GM23338 (cell line): ENCODE data around the gene NDUFS6. TPM values are rescaled to one million over a fixed set of nuclear protein-coding genes. Genes with fewer than 3 reads are reported as not detected.

Experiments used
- ATAC-seq: fragments of 200-7000 bp; cut with Tn5 transposase; 3 replicates; pipeline ENCODE4 v1.9.1; 2020
- DNase-seq: peaks from one replicate; pipeline ENCODE4 v3.0.0-alpha.2; 2015; ENCODE audit warnings: low spot score
- H2AFZ ChIP-seq: fragments of 200-600 bp; sonication (generic); 2 replicates; pipeline ENCODE4 v1.8.0; 2016; ENCODE audit warnings: antibody characterized with exemption, mild to moderate bottlenecking, moderate library complexity
- H3F3A ChIP-seq: fragments of 200-600 bp; sonication (generic); replicated peaks from 2 replicates; pipeline ENCODE4 v1.8.0; 2017; ENCODE audit warnings: antibody characterized with exemption, mixed run types, low read depth
- H3K27ac ChIP-seq: fragments of 200-600 bp; sonication (generic); 2 replicates; pipeline ENCODE4 v1.6.1; 2016; ENCODE audit warnings: low read depth
- H3K27me3 ChIP-seq: fragments of 200-600 bp; sonication (generic); 2 replicates; pipeline ENCODE4 v1.8.0; 2016; ENCODE audit warnings: mild to moderate bottlenecking, mixed run types, moderate library complexity; ENCODE audit not compliant: insufficient read depth
- H3K36me3 ChIP-seq: fragments of 200-600 bp; sonication (generic); 2 replicates; pipeline ENCODE4 v1.8.0; 2016; ENCODE audit warnings: mild to moderate bottlenecking; ENCODE audit not compliant: insufficient read depth
- H3K4me1 ChIP-seq: fragments of 200-600 bp; sonication (generic); 2 replicates; pipeline ENCODE4 v1.8.0; 2016; ENCODE audit warnings: mild to moderate bottlenecking, moderate library complexity; ENCODE audit not compliant: insufficient read depth
- H3K4me2 ChIP-seq: fragments of 200-600 bp; sonication (generic); 2 replicates; pipeline ENCODE4 v1.7.1; 2017; ENCODE audit warnings: mixed run types
- H3K4me3 ChIP-seq: fragments of 200-600 bp; sonication (generic); 2 replicates; pipeline ENCODE4 v1.6.1; 2016; ENCODE audit warnings: mixed run types
- H3K79me2 ChIP-seq: fragments of 200-600 bp; sonication (generic); replicated peaks from 2 replicates; pipeline ENCODE4 v1.8.0; 2017; ENCODE audit warnings: mild to moderate bottlenecking; ENCODE audit not compliant: insufficient read depth
- H3K9me2 ChIP-seq: fragments of 200-600 bp; sonication (generic); 2 replicates; pipeline ENCODE4 v1.8.0; 2017; ENCODE audit not compliant: insufficient read depth
- H4K20me1 ChIP-seq: fragments of 200-600 bp; sonication (generic); replicated peaks from 2 replicates; pipeline ENCODE4 v1.8.0; 2017; ENCODE audit warnings: mild to moderate bottlenecking; ENCODE audit not compliant: insufficient read depth
- H3K27ac Mint-ChIP-seq: 2 replicates; pipeline ENCODE4 v1.8.0; 2020; ENCODE audit warnings: inconsistent platforms, mild to moderate bottlenecking, moderate library complexity, mixed read lengths
- H3K27me3 Mint-ChIP-seq: 3 replicates; pipeline ENCODE4 v1.8.0; 2022; ENCODE audit warnings: low read depth, mild to moderate bottlenecking, moderate library complexity, mixed read lengths, inconsistent platforms; ENCODE audit not compliant: insufficient read depth, poor library complexity
- H3K36me3 Mint-ChIP-seq: 3 replicates; pipeline ENCODE4 v1.8.0; 2021; ENCODE audit warnings: low read depth, mild to moderate bottlenecking, inconsistent platforms, moderate library complexity, mixed read lengths
- H3K4me1 Mint-ChIP-seq: 3 replicates; pipeline ENCODE4 v1.8.0; 2020; ENCODE audit warnings: mild to moderate bottlenecking, inconsistent platforms, mixed read lengths
- H3K4me3 Mint-ChIP-seq: 3 replicates; pipeline ENCODE4 v1.8.0; 2021; ENCODE audit warnings: moderate library complexity, mild to moderate bottlenecking, inconsistent platforms, mixed read lengths
- H3K9me3 Mint-ChIP-seq: 3 replicates; pipeline ENCODE4 v1.8.0; 2020; ENCODE audit warnings: moderate library complexity, mild to moderate bottlenecking, inconsistent platforms, mixed read lengths
- CTCF ChIP-seq, 2 experiments: fragments of 200-600 bp in 1 of 2; sonication (generic) in 1 of 2; conservative IDR thresholded peaks; 2 replicates each; pipeline versions ENCODE4 v1.5.1 to v1.6.1; 2016 to 2017; ENCODE audit warnings: antibody characterized with exemption in 2 of 2, low read depth in 2 of 2, mild to moderate bottlenecking in 2 of 2, moderate library complexity in 1 of 2
- ETS1 ChIP-seq: IDR thresholded peaks from 2 replicates; pipeline ENCODE4 v1.6.1; 2016; ENCODE audit warnings: antibody characterized with exemption
- EZH2 ChIP-seq: fragments of 200-600 bp; sonication (generic); IDR thresholded peaks from one replicate; pipeline ENCODE4 v1.8.0; 2017; ENCODE audit warnings: antibody characterized with exemption, mild to moderate bottlenecking, low read depth; ENCODE audit not compliant: unreplicated experiment
- EZH2phosphoT487 ChIP-seq: fragments of 200-600 bp; sonication (generic); IDR thresholded peaks from one replicate; pipeline ENCODE4 v1.8.1; 2018; ENCODE audit warnings: antibody characterized with exemption; ENCODE audit not compliant: unreplicated experiment
- JUNB ChIP-seq: IDR thresholded peaks from one replicate; pipeline ENCODE4 v1.6.1; 2016; ENCODE audit warnings: antibody characterized with exemption; ENCODE audit not compliant: unreplicated experiment
- NANOG ChIP-seq: IDR thresholded peaks from 2 replicates; pipeline ENCODE4 v1.6.1; 2016; ENCODE audit warnings: antibody characterized with exemption, borderline replicate concordance
- POLR2AphosphoS5 ChIP-seq: IDR thresholded peaks from 2 replicates; pipeline ENCODE4 v1.6.1; 2016; ENCODE audit warnings: antibody characterized with exemption, low read depth
- STAT1 ChIP-seq: IDR thresholded peaks from one replicate; pipeline ENCODE4 v1.6.1; 2016; ENCODE audit warnings: antibody characterized with exemption; ENCODE audit not compliant: unreplicated experiment
- ZNF114 ChIP-seq: fragments of 250-450 bp; sonication (Bioruptor Pico); IDR thresholded peaks from 2 replicates; pipeline ENCODE4 v1.5.0; 2020; ENCODE audit warnings: mild to moderate bottlenecking, moderate library complexity
- polyA plus RNA-seq: library from polyadenylated mRNA; unstranded; fragments of >200 nt; fragmentation: Nextera tagmentation; extraction: Ambion mirVana; gene quantifications from 2 replicates; pipeline ENCODE4 v1.2.1, GENCODE V29; 2016
- total RNA-seq: library from RNA; depleted of rRNA; stranded (reverse); fragments of >200 nt; shearing (Covaris generic); gene quantifications from 2 replicates; pipeline ENCODE4 v1.2.3, GENCODE V29; 2014
- TF ChIP-seq, protein P1 (sequence below): fragments of 250-450 bp; sonication (Bioruptor Pico); IDR thresholded peaks from 2 replicates; pipeline ENCODE4 v1.5.0; 2020; ENCODE audit warnings: mild to moderate bottlenecking, moderate library complexity
- TF ChIP-seq, protein P2 (sequence below): IDR thresholded peaks from one replicate; pipeline ENCODE4 v1.6.1; 2018; ENCODE audit warnings: antibody characterized with exemption; ENCODE audit not compliant: unreplicated experiment

The NDUFS6 gene
- total and polyA plus RNA-seq, 2 experiments from 2014 or later, result 94.8 to 289 TPM

GRCh38 chr5:1783216-1783554 is 18.0 kb upstream of the NDUFS6 start:
- Histone ChIP-seq H4K20me1 (no peaks in the 10 kb centered on the region), H3K4me3 (no peak overlapping the region), H3F3A (no peaks in the 10 kb centered on the region), H3K9me2 (no peaks in the 10 kb centered on the region), H3K27ac (no peak overlapping the region), H2AFZ (no peak overlapping the region), H3K79me2 (no peaks in the 10 kb centered on the region), H3K27me3 (no peaks in the 10 kb centered on the region), H3K4me2 (no peak overlapping the region), H3K36me3 (no peaks in the 10 kb centered on the region), H3K4me1 (no peaks in the 10 kb centered on the region)
- no peak for DNase-seq
- Mint-ChIP-seq H3K27ac (no peak overlapping the region), H3K9me3 (no peaks in the 10 kb centered on the region; the same call in 2 of the 3 replicates), H3K4me3 (no peak overlapping the region), H3K27me3 (peaks cover 6% of the 10 kb centered on the region), H3K36me3 (no peaks in the 10 kb centered on the region), H3K4me1 (peaks cover 3% of the 10 kb centered on the region)
- no peak for ATAC-seq
- TF ChIP-seq EZH2phosphoT487, result no peak
- TF ChIP-seq CTCF (conservative IDR thresholded peaks at IDR 0.05; ENCODE audit: low read depth in 2 of 2), result no peak
- no peak for TF ChIP-seq ETS1
- no peak for TF ChIP-seq EZH2
- no peak for TF ChIP-seq POLR2AphosphoS5
- no peak for TF ChIP-seq JUNB
- TF ChIP-seq, protein P1, sequence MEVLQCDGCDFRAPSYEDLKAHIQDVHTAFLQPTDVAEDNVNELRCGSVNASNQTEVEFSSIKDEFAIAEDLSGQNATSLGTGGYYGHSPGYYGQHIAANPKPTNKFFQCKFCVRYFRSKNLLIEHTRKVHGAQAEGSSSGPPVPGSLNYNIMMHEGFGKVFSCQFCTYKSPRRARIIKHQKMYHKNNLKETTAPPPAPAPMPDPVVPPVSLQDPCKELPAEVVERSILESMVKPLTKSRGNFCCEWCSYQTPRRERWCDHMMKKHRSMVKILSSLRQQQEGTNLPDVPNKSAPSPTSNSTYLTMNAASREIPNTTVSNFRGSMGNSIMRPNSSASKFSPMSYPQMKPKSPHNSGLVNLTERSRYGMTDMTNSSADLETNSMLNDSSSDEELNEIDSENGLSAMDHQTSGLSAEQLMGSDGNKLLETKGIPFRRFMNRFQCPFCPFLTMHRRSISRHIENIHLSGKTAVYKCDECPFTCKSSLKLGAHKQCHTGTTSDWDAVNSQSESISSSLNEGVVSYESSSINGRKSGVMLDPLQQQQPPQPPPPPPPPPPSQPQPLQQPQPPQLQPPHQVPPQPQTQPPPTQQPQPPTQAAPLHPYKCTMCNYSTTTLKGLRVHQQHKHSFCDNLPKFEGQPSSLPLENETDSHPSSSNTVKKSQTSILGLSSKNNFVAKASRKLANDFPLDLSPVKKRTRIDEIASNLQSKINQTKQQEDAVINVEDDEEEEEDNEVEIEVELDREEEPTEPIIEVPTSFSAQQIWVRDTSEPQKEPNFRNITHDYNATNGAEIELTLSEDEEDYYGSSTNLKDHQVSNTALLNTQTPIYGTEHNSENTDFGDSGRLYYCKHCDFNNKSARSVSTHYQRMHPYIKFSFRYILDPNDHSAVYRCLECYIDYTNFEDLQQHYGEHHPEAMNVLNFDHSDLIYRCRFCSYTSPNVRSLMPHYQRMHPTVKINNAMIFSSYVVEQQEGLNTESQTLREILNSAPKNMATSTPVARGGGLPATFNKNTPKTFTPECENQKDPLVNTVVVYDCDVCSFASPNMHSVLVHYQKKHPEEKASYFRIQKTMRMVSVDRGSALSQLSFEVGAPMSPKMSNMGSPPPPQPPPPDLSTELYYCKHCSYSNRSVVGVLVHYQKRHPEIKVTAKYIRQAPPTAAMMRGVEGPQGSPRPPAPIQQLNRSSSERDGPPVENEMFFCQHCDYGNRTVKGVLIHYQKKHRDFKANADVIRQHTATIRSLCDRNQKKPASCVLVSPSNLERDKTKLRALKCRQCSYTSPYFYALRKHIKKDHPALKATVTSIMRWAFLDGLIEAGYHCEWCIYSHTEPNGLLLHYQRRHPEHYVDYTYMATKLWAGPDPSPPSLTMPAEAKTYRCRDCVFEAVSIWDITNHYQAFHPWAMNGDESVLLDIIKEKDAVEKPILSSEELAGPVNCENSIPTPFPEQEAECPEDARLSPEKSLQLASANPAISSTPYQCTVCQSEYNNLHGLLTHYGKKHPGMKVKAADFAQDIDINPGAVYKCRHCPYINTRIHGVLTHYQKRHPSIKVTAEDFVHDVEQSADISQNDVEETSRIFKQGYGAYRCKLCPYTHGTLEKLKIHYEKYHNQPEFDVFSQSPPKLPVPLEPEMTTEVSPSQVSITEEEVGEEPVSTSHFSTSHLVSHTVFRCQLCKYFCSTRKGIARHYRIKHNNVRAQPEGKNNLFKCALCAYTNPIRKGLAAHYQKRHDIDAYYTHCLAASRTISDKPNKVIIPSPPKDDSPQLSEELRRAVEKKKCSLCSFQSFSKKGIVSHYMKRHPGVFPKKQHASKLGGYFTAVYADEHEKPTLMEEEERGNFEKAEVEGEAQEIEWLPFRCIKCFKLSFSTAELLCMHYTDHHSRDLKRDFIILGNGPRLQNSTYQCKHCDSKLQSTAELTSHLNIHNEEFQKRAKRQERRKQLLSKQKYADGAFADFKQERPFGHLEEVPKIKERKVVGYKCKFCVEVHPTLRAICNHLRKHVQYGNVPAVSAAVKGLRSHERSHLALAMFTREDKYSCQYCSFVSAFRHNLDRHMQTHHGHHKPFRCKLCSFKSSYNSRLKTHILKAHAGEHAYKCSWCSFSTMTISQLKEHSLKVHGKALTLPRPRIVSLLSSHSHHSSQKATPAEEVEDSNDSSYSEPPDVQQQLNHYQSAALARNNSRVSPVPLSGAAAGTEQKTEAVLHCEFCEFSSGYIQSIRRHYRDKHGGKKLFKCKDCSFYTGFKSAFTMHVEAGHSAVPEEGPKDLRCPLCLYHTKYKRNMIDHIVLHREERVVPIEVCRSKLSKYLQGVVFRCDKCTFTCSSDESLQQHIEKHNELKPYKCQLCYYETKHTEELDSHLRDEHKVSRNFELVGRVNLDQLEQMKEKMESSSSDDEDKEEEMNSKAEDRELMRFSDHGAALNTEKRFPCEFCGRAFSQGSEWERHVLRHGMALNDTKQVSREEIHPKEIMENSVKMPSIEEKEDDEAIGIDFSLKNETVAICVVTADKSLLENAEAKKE (CRISPR knock-in tag), result no peak
- TF ChIP-seq NANOG, result no peak
- no peak for TF ChIP-seq ZNF114 (CRISPR knock-in tag)
- TF ChIP-seq, protein P2, sequence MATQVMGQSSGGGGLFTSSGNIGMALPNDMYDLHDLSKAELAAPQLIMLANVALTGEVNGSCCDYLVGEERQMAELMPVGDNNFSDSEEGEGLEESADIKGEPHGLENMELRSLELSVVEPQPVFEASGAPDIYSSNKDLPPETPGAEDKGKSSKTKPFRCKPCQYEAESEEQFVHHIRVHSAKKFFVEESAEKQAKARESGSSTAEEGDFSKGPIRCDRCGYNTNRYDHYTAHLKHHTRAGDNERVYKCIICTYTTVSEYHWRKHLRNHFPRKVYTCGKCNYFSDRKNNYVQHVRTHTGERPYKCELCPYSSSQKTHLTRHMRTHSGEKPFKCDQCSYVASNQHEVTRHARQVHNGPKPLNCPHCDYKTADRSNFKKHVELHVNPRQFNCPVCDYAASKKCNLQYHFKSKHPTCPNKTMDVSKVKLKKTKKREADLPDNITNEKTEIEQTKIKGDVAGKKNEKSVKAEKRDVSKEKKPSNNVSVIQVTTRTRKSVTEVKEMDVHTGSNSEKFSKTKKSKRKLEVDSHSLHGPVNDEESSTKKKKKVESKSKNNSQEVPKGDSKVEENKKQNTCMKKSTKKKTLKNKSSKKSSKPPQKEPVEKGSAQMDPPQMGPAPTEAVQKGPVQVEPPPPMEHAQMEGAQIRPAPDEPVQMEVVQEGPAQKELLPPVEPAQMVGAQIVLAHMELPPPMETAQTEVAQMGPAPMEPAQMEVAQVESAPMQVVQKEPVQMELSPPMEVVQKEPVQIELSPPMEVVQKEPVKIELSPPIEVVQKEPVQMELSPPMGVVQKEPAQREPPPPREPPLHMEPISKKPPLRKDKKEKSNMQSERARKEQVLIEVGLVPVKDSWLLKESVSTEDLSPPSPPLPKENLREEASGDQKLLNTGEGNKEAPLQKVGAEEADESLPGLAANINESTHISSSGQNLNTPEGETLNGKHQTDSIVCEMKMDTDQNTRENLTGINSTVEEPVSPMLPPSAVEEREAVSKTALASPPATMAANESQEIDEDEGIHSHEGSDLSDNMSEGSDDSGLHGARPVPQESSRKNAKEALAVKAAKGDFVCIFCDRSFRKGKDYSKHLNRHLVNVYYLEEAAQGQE, result no peak
- no peak for TF ChIP-seq STAT1
